ENCODE results near the gene TRRAP.
"Not testable (repeated sequence)": the region's sequence is repeated elsewhere in the genome, so short reads cannot be mapped to it uniquely, and the experiment has no call there.

Gene TRRAP

GRCh38 chr7:98866765-98867164 lies 11.6 kb upstream of the TRRAP start:
- no peak for DNase-seq

- DNase-seq, result no peak
Observed at GRCh38 chr7:98868450-98868849, 9.9 kb upstream of the TRRAP start.

GRCh38 chr7:98869027-98869596 lies 9.2 kb upstream of the TRRAP start:
- no peak for DNase-seq

GRCh38 chr7:98869597-98870120 lies 8.7 kb upstream of the TRRAP start, which contains the start of gene TMEM130:
TMEM130 (minus strand) TSS chr7:98870014; CDS start chr7:98869861, 153 bp downstream.
- DNase-seq, result peak; percentile 23

GRCh38 chr7:98870121-98870651 lies 8.1 kb upstream of the TRRAP start:
- peak; percentile 88 for DNase-seq

- no peak for DNase-seq
Observed at GRCh38 chr7:98870807-98871491, 7.4 kb upstream of the TRRAP start.

GRCh38 chr7:98872328-98872924 lies 5.9 kb upstream of the TRRAP start:
- peak; percentile 45 for DNase-seq

GRCh38 chr7:98873610-98874009 lies 4.7 kb upstream of the TRRAP start:
- DNase-seq, result not testable (repeated sequence)

GRCh38 chr7:98874942-98875341 lies 3.4 kb upstream of the TRRAP start:
- DNase-seq, result no peak

GRCh38 chr7:98875501-98875900 lies 2.8 kb upstream of the TRRAP start:
- DNase-seq, result no peak

GRCh38 chr7:98877146-98877545 lies 1.2 kb upstream of the TRRAP start:
- no peak for DNase-seq

- no peak for DNase-seq
Observed at GRCh38 chr7:98877692-98878364, 504 bp upstream of the TRRAP start.

- DNase-seq, result peak; percentile 66
Observed at GRCh38 chr7:98879198-98879978, 1.1 kb downstream of the TRRAP start.

- no peak for DNase-seq
Observed at GRCh38 chr7:98879979-98880315, 1.6 kb downstream of the TRRAP start.

GRCh38 chr7:98880485-98880884 lies 2.2 kb downstream of the TRRAP start:
- DNase-seq, result no peak

- DNase-seq, result peak; percentile 15
Observed at GRCh38 chr7:98881561-98882315, 3.4 kb downstream of the TRRAP start.

- no peak for DNase-seq
Observed at GRCh38 chr7:98884416-98884815, 6.1 kb downstream of the TRRAP start.

- DNase-seq, result no peak
Observed at GRCh38 chr7:98887038-98887437, 8.7 kb downstream of the TRRAP start.

GRCh38 chr7:98892609-98893008 lies 14.3 kb downstream of the TRRAP start:
- no peak for DNase-seq

GRCh38 chr7:98899816-98900215 lies 21.5 kb downstream of the TRRAP start:
- DNase-seq, result no peak

- DNase-seq, result no peak
Observed at GRCh38 chr7:98900815-98901214, 22.5 kb downstream of the TRRAP start.

GRCh38 chr7:98902523-98902922 lies 24.2 kb downstream of the TRRAP start:
- DNase-seq, result no peak
